Calu3 (cell line): ENCODE measurements around the gene BEST2. TPM values are rescaled to one million over a fixed set of nuclear protein-coding genes. Genes with fewer than 3 reads are reported as not detected.

Experiments used
- BruUV-seq: library from RNA; stranded (reverse); fragments of 400-500 nt; replicated peaks from 2 replicates; lab custom pipeline; 2021; lab: Mats Ljungman, UMichigan
- CTCF ChIA-PET: fragments of 300-600 bp; sonication (Branson Sonifier 250); formaldehyde crosslinking; loops from one replicate; lab custom pipeline; 2022; ENCODE audit warnings: antibody characterized with exemption; lab: Charles Lee
- DNase-seq: peaks from one replicate; pipeline ENCODE4 v3.0.0; 2022
- H3K27ac Mint-ChIP-seq: one replicate; pipeline ENCODE4 v1.8.0; 2022; ENCODE audit warnings: mixed read lengths; ENCODE audit not compliant: unreplicated experiment
- H3K27me3 Mint-ChIP-seq: one replicate; pipeline ENCODE4 v1.8.0; 2022; ENCODE audit warnings: mixed read lengths; ENCODE audit not compliant: unreplicated experiment
- H3K36me3 Mint-ChIP-seq: one replicate; pipeline ENCODE4 v1.8.0; 2022; ENCODE audit warnings: mild to moderate bottlenecking, moderate library complexity, mixed read lengths; ENCODE audit not compliant: insufficient read depth, unreplicated experiment
- H3K4me1 Mint-ChIP-seq: one replicate; pipeline ENCODE4 v1.8.0; 2022; ENCODE audit warnings: mild to moderate bottlenecking, low read depth, mixed read lengths; ENCODE audit not compliant: unreplicated experiment
- H3K4me3 Mint-ChIP-seq: one replicate; pipeline ENCODE4 v1.8.0; 2022; ENCODE audit warnings: mild to moderate bottlenecking, low read depth, moderate library complexity, mixed read lengths; ENCODE audit not compliant: unreplicated experiment
- H3K9me3 Mint-ChIP-seq: one replicate; pipeline ENCODE4 v1.8.0; 2022; ENCODE audit warnings: low read depth, mixed read lengths; ENCODE audit not compliant: unreplicated experiment
- intact Hi-C: fragments of 100-400 bp; cut with micrococcal nuclease; formaldehyde crosslinking; loops from one replicate; pipeline ENCODE4 v1.10.0; 2022; ENCODE audit not compliant: unreplicated experiment
- total RNA-seq: library from RNA; stranded (reverse); gene quantifications from 2 replicates; pipeline ENCODE4 v1.2.3, GENCODE V29; 2022
- TF ChIP-seq, protein P1 (sequence below): fragments of 200-600 bp; IDR thresholded peaks from one replicate; pipeline ENCODE4 v1.8.0; 2022; ENCODE audit warnings: antibody characterized with exemption; ENCODE audit not compliant: unreplicated experiment

BEST2 gene
- total RNA-seq, 1 experiment from 2014 or later = not detected

DNA sequence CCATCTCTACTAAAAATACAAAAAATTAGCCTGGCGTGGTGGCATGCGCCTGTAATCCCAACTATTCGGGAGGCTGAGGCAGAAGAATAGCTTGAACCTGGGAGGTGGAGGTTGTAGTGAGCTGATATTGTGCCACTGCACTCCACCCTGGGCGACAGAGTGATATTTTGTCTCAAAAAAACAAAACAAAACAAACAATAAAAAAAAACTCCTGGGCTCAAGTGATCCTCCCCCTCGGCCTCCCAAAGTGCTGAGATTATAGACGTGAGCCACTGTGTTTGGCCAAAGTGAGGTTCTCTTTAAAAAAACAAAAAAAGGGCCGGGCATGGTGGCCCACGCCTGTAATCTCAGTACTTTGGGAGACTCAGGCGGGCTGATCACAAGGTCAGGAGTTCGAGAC is 35.9 kb downstream of the BEST2 start:
- Mint-ChIP-seq H3K4me3 (no peak overlapping the region), H3K27me3 (no peaks in the 10 kb centered on the region), H3K36me3 (peaks cover 46% of the 10 kb centered on the region), H3K4me1 (peaks cover 24% of the 10 kb centered on the region), H3K27ac (peak overlapping the region; percentile 17), H3K9me3 (no peaks in the 10 kb centered on the region)
- TF ChIP-seq, protein P1, sequence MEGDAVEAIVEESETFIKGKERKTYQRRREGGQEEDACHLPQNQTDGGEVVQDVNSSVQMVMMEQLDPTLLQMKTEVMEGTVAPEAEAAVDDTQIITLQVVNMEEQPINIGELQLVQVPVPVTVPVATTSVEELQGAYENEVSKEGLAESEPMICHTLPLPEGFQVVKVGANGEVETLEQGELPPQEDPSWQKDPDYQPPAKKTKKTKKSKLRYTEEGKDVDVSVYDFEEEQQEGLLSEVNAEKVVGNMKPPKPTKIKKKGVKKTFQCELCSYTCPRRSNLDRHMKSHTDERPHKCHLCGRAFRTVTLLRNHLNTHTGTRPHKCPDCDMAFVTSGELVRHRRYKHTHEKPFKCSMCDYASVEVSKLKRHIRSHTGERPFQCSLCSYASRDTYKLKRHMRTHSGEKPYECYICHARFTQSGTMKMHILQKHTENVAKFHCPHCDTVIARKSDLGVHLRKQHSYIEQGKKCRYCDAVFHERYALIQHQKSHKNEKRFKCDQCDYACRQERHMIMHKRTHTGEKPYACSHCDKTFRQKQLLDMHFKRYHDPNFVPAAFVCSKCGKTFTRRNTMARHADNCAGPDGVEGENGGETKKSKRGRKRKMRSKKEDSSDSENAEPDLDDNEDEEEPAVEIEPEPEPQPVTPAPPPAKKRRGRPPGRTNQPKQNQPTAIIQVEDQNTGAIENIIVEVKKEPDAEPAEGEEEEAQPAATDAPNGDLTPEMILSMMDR = no peak
- DNase-seq = no peak
- intact Hi-C loops = no loop called here
- BruUV-seq = no TSS peak
- CTCF ChIA-PET = interaction anchor here (0.6 kb wide), 1 partner anchor 115 kb away, joined by 4 read pairs; no protein-coding TSS in a partner anchor

DNA sequence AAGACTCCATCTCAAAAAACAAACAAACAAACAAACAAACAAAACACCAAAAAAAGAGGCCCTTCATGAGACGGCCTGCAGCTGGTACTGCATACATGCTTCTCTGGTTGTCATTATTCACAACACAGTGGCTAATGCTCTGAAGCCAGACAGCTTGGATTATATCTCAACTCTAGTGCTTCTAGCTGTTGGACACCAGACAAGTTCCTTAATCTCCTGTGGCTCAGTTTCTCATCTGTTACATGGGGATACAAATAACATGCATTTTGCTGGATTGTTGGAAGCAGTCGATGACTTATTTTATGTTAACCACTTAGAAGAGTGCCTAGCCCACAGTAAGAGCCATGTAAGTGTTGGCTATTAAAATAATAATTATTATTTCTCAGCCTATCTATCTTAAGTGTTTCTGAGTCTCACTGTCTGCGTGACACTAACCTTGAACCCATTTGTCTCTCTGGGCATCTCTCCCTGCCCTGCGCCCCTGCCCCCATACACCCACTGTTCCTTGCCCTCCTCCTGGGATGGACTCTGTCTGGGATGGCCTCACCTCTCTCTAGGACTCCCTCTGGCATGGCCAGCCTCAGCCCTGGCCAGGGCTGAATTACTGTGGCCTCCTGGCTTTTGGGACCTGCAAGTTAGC is 36.6 kb downstream of the BEST2 start:
- intact Hi-C loops = no loop called here
- TSS peak; percentile 20 for BruUV-seq
- H3K9me3 Mint-ChIP-seq = no peaks in the 10 kb centered on the region
- peak overlapping the region; percentile 86 for H3K4me3 Mint-ChIP-seq
- peaks cover 46% of the 10 kb centered on the region for H3K36me3 Mint-ChIP-seq
- TF ChIP-seq, protein P1 = no peak
- peaks cover 24% of the 10 kb centered on the region for H3K4me1 Mint-ChIP-seq
- no peaks in the 10 kb centered on the region for H3K27me3 Mint-ChIP-seq
- CTCF ChIA-PET = interaction anchor here (0.6 to 0.8 kb wide), 2 partner anchors 10 to 114 kb away, joined by 4 to 5 read pairs; no protein-coding TSS in a partner anchor
- H3K27ac Mint-ChIP-seq = peak overlapping the region; percentile 98
- no peak for DNase-seq

DNA sequence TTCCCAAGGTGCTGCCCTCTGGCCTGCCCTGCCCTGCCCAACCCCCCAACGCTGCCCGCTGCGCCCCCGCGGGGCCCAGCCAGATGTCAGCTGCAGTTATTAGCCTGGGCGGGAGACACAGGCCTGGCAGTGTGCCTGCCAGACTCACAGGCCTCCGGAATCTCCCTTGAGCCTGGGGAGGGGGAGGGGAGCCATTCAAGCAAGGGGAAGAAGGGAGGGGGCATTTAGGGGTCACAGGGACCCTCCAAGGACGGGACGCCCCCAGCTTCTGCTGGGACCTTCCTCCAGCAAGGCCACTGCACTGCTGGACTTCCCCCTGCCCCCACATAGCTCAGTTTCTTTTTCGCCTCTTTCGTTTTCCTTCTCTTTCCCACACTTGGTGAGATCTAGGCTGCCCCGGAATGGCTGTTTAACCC is 37.1 kb downstream of the BEST2 start:
- no TSS peak for BruUV-seq
- peak overlapping the region; percentile 98 for H3K27ac Mint-ChIP-seq
- CTCF ChIA-PET = interaction anchor here (0.8 kb wide), 1 partner anchor 11 kb away, joined by 5 read pairs; no protein-coding TSS in a partner anchor
- DNase-seq = peak; percentile 65
- H3K4me1 Mint-ChIP-seq = peaks cover 24% of the 10 kb centered on the region
- peak overlapping the region; percentile 86 for H3K4me3 Mint-ChIP-seq
- peaks cover 50% of the 10 kb centered on the region for H3K36me3 Mint-ChIP-seq
- intact Hi-C loops = no loop called here
- TF ChIP-seq, protein P1 = no peak
- H3K27me3 Mint-ChIP-seq = no peaks in the 10 kb centered on the region
- H3K9me3 Mint-ChIP-seq = no peaks in the 10 kb centered on the region

DNA sequence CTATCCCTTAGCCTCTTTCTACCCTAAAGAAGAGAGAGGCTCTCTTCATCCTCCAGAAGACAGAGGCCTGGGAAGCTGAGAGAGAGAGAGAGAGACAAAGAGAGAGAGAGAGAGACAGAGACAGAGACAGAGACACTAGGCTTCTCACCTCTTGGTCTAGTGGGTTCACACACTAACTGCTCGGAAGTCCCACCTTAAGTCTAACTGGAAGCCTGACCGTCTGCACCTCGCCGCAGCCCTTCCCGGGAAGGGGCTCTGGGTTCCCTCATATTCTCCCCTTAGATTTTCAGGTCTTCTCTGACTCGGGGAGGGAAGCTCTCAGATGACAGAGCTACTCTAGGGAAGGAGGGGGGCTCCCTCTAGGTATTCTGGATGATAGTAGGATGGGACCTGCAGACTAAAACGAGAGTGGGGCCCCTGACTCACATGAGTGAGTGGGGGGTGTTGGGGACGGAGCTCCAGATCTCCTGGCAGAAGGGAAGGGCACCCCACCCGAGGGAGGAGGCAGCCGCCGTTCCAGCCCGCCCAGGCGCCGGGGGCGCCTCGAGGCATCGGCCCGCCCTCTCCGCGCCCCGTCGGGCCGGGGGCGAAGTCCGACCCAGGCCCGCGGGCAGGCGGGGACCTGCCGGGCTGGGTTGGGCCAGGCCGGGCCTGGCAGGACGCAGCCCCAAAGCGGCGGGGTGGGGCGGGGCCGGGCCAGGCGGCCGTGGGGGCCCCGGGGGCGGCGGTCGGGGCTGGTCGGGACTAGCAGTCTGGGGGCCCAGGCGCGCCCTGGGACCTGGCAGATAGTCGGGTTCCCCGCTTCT is 37.7 kb downstream of the BEST2 start:
- peaks cover 24% of the 10 kb centered on the region for H3K4me1 Mint-ChIP-seq
- no peaks in the 10 kb centered on the region for H3K9me3 Mint-ChIP-seq
- peak overlapping the region; percentile 86 for H3K4me3 Mint-ChIP-seq
- BruUV-seq = no TSS peak
- H3K27ac Mint-ChIP-seq = peak overlapping the region; percentile 98
- TF ChIP-seq, protein P1 = no peak
- H3K27me3 Mint-ChIP-seq = no peaks in the 10 kb centered on the region
- CTCF ChIA-PET = interaction anchor here (0.8 kb wide), 1 partner anchor 11 kb away, joined by 5 read pairs; no protein-coding TSS in a partner anchor
- DNase-seq = no peak
- peaks cover 56% of the 10 kb centered on the region for H3K36me3 Mint-ChIP-seq
- intact Hi-C loops = no loop called here
